ENCODE results near the gene PHLDB1. TPM values are rescaled to one million over a fixed set of nuclear protein-coding genes. Genes with fewer than 3 reads are reported as not detected.
"Not testable (repeated sequence)": the region's sequence is repeated elsewhere in the genome, so short reads cannot be mapped to it uniquely, and the experiment has no call there.

The PHLDB1 gene
- 65.8 TPM for total RNA-seq

DNA sequence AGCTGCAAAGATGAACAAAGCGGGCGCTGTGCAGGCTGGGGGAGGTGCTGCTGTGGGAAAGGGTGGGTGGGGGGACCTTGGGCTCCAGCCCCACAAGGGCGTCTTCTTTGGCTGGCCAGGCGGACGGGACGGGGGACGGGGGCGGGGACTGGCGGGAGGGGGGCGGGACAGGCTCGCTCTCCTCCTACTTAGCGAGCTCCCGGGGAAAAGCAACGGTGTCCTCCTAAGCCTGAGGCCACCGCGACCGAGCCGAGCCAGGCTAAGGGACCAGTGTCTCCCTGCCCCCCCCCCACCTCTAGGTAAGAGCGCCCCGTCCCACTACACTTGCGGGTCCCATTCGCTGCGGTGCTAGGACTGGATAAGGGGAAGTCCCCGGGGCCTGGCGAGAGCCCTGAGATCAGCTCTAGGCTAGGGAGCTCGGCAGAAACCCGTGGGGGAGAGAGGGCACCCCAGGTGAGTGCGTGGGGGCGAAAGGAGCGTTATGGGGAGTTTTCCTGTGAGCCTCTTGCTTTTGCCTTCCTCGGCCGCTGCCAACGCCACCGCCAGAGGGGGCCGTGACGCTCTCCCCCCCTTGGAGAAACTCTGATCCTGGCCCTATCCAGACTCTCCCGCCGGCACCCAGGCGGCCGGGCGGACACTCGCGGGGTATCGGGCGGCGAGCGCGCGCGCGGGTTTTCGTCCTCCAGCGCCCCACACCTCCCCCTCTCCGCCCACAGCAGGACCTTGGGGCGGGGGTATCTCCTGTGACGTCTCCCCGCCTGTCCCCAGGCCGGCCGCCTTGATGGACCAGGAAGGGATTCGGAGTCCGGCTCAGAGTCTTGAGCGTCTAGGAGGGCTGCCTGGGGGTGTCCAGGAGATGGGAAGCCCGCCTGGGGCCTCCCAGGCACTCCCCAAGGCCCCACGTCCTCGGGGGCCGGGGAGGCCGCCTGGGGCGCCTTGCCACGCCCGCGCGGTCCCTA is at the start of gene PHLDB1:
Gene PHLDB1, plus strand, starts transcription at position 215 of the 959 bp plus-strand sequence. CDS start 6,222 bp downstream, outside the sequence.
- peak; percentile 85 for DNase-seq

DNA sequence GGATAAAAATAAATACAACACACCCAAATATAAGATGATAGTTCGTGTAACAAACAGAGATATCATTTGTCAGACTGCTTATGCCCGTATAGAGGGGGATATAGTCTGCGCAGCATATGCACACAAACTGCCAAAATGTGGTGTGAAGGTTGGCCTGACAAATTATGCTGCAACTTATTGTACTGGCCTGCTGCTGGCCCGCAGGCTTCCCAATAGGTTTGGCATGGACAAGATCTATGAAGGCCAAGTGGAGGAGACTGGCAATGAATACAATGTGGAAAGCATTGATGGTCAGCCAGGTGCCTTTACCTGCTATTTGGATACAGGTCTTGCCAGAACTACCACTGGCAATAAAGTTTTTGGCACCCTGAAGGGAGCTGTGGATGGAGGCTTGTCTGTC is 46.6 kb upstream of the PHLDB1 start:
- DNase-seq: no peak

DNA sequence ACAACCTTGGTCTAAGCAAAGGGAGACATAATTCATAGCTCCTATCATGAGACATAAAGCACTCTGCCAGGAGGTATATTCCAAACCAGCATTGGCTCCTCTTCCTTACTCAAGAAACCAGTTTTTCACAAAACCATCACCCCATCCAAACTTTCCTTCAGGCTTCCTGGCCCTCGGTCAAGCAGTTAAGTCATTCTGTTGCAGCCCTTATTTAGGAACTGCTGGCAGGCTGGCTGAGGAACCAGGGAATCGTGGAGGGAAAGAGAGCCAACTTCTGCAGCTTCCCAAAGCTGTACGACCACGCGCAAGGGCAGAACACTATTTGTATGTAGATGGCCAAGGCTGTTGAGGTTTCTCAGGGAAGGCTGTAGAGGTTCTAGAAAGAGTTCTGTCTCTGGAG is 42.4 kb upstream of the PHLDB1 start:
- DNase-seq: peak; percentile 17

DNA sequence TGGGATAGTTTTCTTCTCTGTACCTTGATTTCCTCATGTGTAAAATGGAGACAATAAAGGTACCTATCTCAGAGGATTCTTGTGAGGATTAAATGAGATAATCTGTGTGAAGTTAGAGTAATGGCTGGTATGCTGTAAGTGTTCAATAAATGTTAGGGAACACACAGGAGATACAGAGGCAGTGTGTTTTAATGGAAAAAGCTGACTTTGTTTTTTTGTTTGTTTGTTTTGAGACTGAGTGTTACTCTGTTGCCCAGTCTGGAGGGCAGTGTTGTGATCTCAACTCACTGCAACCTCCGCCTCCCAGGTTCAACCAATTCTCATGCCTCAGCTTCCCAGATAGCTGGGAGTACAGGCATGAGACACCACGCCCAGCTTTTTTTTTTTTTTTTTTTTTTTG is 37.7 kb upstream of the PHLDB1 start:
- no peak for DNase-seq

DNA sequence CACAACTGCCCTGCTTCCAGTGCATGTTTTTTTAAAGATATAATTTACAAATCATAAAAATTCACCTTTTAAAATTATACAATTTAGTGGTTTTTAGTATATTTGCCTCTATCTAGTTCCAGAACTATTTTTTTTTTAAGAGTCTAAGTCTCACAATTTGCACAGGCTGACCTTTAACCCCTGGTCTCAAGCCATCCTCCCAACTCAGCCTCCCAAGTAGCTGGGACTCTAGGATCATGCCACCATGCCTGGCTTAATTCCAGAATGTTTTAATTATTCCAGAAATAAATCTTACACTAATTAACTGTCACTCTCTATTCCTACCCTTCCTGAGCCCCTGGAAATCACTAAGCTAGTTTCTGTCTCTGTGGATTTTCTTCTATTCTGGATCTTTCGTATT is 36.6 kb upstream of the PHLDB1 start:
- DNase-seq: no peak

DNA sequence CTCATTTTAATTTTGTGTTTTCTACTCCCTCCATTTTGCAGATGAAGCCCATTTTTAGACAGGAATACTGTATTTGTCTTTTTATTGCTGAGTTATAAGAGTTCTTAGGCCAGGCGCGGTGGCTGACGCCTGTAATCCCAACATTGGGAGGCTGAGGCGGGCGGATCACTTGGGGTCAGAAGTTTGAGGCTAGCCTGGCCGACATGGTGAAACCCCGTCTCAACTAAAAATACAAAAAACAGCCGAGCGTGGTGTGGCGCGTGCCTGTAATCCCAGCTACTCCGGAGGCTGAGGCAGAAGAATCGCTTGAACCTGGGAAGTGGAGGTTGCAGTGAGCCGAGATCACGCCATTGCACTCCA is 35.7 kb upstream of the PHLDB1 start:
- not testable (repeated sequence) for DNase-seq

DNA sequence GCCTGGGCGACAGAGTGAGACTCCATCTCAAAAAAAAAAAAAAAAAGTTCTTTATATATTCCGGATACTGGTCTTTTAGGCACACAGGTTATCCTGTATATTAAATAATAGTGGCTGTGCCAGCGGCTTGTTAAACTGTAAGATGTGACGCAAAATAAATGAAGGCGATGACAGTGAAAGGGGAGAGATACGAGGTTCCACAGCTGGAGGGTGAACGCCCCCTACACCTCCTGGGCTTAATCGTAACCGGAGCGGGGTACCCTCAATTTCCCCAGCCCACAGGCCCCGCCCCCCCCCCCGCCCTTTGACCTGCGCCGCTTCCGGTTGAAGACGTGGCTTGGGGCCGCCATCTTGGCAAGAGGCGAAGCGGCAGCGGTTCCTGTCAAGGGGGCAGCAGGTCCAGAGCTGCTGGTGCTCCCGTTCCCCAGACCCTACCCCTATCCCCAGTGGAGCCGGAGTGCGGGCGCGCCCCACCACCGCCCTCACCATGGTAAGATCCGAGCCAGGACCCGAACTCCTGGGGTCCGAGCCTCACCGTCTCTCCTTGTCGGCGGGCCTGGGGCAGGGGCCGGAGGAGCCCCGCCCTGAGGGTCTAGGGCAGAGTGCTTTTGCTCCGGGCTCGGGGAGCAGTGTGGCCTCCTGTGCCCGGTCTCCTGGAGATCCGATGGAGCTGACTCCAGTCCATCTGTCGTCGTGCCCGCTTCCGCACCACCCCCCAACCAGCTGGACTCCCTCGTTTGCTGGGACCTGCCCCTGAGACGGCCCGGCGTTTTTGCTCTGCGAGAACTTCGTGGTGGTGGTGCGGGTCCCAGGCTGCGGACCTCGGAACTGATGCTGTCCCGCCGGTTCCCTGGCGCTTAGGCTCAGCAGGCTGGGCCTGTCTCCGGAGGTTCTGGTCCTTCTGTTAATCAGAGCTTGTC is 35.1 kb upstream of the PHLDB1 start, which contains the start of gene ARCN1:
Gene ARCN1, plus strand, starts transcription at position 349 of the 920 bp plus-strand sequence. Its CDS starts 139 bp downstream, at position 488.
- peak; percentile 84 for DNase-seq

DNA sequence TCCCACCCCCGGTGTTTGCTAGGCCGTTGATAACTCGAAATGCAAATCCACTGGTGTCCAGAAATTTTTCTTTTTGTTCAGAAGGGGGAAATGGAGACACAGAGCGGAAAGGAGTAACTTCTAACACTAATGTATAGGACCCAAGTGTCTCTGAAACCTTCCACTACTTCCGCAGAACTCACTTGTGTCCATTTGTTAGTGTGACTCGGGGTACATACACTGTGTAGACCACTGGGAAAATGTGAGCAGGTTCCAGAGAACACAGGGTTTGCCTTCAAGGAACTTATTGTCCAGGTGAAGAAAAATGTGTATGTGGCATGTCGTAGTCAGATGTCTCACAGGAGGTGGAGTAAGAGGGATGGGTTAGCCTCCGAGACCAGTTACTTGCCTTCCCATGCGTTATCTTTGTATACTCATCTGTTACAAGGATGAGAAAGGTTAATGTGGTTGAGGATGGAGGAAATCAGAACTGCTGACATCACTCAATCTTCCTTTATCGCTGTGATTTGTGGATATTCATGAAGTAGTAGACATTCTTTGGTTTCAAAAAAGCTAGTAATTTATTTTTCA is 34.3 kb upstream of the PHLDB1 start:
- no peak for DNase-seq

DNA sequence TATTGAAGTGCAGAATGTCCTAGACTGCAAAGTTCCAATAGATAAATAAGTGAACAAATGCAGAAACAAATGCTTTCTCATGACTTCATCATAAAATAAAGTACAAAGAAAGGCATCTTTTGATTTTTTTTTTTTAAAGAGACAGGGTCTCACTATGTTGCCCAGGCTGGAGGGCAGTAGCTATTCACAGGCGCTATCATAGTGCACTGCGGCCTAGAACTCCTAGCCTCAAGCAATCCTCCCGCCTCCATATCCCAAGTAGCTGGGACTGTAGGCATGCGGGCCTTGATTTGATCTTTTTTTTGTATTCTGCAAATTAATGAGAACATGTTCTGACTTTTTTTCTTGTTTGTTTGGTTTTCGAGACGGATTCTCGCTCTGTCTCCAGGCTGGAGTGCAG is 32.8 kb upstream of the PHLDB1 start:
- no peak for DNase-seq

DNA sequence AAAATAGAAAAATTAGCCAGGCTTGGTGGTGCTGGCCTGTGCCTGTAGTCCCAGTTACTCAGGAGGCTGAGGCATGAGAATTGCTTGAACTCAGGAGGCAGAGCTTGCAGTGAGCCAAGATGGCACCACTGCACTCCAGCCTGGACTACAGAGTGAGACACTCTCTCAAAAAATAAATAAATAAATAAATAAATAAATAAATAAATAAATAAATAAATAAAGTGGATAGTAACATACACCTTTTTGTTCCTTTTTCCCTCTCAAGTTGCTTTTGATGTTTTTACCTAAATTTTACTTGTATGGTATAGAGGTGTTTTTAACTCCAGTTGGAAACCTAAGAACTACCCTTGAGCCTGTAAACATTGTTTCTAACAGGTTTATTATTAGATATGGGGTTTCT is 29.4 kb upstream of the PHLDB1 start:
- not testable (repeated sequence) for DNase-seq

DNA sequence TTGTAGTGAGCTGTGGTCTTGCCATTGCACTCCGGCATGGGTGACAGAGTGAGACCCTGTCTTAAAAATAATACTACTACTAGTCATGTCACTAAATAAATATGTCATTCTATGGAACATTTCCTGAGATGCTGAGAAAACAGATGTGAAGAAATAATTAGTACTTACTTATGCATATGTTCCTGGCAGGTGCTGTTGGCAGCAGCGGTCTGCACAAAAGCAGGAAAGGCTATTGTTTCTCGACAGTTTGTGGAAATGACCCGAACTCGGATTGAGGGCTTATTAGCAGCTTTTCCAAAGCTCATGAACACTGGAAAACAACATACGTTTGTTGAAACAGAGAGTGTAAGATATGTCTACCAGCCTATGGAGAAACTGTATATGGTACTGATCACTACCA is 26.4 kb upstream of the PHLDB1 start:
- no peak for DNase-seq

DNA sequence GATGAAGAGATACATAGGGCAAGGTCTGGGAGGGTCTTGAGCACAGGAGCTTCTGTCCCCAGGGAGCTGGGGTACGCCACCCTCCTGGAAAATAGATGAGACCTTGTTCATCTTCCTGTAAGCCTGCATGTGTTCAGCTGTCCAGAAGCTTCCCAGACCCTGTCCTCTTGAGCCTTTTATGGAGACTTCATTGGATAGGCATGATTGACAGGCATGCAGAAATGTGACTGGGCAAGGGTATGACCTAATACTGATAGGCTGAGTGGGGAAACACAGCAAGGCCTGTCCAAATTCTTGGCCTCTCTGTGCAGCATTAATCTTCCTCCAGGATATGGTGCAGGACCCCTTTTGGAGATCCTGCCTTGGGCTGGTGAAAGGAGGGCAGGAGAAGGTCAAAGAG is 19.5 kb upstream of the PHLDB1 start:
- no peak for DNase-seq

DNA sequence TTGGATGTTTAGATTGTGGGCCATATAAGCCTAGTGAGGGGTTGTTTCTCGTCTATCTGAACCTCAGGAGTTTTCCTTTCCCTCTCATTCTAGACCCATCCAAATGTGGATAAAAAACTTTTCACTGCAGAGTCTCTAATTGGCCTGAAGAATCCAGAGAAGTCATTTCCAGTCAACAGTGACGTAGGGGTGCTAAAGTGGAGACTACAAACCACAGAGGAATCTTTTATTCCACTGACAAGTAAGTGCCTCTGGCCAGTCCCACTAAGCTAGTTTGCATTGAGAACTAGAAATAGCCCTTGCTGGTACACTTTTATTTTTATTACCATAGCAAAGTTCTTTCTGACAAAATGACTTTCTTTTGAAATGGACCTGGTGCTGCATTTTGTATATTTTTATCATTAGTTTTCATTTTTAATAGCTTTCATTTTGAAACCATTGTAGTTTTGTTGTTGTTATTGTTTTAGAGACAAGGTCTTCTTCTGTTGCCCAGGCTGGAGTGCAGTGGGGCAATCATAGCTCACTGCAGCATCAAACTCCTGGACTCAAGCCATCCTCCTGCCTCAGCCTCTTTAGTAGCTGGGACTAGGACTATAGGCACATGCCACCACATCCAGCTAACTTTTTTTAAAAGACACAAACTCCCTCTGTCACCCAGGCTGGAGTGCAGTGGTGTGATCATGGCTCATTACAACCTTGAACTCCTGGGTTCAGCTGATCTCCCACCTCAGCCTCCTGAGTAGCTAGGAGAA is 14.6 kb upstream of the PHLDB1 start:
- DNase-seq: no peak

DNA sequence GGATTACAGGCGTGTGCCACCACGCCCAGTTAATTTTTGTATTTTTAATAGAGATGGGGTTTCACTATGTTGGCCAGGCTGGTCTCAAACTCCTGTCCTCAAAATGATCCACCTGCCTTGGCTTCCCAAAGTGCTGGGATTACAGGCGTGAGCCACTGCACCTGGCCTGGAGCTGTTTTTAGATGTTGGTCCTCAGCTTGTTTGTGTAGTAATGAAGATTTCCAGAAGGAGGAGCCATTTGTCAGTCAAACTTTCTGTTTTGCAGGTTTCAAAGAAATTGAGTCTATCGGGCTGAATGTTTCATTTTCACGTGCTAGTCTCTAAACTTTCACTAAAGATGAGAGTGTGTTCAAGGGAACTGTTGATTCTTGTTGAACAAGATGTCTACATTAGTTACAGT is 12.4 kb upstream of the PHLDB1 start:
- not testable (repeated sequence) for DNase-seq

DNA sequence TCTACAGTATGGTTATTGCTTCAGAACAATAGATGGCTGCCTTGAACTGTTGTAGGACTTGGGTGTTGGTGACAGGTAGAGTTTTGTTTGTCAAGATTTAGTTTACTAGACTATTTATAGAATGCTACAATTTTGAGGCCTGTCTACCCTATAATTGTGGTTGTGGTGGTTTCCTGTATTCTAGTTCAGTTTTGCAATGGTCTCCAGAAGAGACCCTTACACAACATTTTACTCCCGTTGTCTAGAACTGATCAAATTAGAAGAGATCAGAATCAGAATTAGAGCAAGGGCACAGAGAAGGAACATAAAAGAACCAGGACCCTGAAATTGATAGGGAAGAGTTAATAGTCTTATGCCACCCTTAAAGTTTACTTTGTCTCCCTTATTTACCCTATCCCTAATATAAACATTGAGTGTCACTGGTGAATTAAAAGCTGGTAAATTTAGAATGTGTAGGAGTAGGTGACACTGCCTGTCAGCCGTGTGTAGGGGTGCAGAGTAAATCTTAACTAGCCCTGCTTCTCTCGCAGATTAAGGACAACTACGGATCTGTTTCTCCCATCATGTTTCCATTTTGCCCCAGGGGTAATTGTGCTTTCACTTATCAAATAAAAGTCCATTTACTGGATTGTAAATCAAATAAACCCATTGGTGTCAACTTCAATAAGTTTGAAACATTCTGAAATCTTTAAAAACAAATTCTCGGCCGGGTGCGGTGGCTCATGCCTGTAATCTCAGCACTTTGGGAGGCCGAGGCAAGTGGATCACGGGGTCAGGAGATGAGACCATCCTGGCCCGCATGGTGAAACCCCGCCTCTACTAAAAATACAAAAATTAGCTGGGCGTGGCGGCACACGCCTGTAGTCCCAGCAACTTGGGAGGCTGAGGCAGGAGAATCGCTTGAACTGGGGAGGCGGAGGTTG is 10.9 kb upstream of the PHLDB1 start:
- DNase-seq: no peak

DNA sequence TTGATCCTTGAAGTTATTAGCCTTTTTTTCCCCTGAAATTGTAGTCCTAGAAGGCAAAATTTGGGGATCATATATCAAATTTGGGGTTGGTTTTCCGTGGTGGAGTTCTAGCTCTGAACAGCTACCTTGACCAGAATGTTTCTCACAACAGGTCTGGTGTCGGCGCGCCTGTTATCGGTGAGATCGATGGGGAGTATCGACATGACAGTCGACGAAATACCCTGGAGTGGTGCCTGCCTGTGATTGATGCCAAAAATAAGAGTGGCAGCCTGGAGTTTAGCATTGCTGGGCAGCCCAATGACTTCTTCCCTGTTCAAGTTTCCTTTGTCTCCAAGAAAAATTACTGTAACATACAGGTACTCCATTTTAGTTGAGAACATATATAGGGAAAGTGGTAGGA is 9.9 kb upstream of the PHLDB1 start:
- no peak for DNase-seq

DNA sequence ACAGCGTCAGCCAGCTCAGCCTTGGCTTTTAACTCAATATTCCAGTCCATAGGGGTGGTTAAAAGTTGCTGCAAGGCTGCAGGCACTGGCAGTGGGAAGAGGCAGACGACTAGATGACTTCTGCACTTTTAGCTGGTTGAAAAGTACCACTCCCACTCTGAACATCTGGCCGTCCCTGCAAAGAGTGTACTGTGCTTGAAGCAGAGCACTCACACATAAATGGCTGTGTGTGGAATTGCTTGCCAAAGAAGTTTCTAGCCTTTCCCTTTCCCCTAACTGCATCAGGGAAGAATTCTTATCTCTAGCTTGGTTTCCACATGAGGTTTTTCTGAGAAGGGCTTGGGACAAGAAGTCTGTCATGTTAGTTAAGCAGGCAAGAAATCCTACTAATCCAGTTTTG is 5.1 kb upstream of the PHLDB1 start:
- no peak for DNase-seq

DNA sequence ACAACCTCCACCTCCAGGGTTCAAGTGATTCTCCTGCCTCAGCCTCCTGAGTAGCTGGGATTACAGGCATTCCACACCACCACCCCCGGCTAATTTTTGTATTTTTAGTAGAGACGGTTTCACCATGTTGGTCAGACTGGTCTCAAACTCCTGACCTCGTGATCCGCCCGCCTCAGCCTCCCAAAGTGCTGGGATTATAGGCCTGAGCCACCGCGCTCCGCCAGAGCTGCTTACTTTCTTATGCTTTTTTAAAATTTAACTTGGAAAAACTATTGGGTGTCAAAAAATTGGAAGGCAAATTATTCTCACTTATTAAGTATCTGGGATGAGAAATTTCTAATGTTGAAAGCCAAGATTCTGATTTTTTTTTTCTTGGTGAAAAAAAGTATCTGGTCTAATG is 3.7 kb upstream of the PHLDB1 start:
- not testable (repeated sequence) for DNase-seq

DNA sequence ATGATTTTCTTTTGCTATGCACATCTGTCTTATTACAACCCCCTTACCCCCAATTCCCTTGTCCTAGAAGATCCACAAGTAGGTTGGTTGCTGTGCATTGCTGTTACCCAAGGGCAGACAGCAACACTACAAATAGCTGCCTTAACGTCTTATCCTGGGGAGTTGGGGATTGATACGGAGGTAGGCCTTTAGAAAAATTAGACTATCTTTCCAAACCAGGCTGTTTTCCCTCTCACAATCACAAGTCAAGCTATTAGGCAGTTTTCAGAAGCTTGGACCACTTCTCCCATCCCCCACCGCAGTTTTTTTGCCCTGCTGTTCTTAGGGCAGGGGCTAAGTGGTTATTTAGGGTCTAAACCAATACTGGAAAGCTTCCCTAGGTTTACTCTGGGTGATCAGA is 2.8 kb upstream of the PHLDB1 start:
- no peak for DNase-seq

DNA sequence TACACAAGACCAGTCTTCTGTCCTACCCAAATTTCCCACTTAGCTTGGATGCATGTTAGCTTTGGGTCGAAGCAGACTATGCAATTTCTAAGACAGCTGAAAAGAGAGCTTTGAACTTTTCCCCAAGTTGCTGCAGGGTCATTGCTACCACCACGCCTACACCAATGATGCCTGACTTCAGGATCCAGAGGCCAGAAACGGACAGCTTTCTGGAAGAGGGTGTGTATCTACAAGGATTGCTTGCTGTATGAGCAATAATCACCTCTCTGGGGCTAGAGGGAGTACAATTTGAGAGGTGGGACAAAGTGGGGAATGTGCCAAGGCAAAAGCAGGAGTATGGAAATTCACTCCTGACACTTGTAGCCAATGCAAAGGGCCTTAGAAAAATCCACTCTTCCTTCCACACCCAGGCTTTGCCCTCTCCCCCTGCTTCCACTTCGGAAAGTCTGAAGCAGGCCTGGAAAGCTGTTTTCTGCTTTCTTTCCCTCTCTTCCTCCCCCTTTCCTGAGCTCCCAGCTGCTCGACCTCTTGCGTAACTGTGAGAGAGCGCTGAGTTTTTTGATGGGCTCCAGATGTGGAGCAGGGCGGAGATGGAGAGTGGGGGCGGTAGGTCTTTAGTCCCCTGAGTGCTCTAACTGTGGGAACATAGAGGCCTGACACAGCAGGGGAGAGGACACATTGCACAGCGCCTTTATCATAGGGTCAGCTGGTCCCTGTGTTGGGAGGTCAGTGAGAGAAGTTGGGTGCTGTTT is 2.1 kb upstream of the PHLDB1 start:
- no peak for DNase-seq
